NCI-H187 (cell line): Measurements from ENCODE around the gene FECH.
"Not testable (repeated sequence)": the region's sequence is repeated elsewhere in the genome, so short reads cannot be mapped to it uniquely, and the experiment has no call there.

Experiments used
- DNase-seq, 2 experiments: peaks; one replicate each; lab custom pipeline; 2025; lab: John Stamatoyannopoulos, UW

Gene FECH

DNA sequence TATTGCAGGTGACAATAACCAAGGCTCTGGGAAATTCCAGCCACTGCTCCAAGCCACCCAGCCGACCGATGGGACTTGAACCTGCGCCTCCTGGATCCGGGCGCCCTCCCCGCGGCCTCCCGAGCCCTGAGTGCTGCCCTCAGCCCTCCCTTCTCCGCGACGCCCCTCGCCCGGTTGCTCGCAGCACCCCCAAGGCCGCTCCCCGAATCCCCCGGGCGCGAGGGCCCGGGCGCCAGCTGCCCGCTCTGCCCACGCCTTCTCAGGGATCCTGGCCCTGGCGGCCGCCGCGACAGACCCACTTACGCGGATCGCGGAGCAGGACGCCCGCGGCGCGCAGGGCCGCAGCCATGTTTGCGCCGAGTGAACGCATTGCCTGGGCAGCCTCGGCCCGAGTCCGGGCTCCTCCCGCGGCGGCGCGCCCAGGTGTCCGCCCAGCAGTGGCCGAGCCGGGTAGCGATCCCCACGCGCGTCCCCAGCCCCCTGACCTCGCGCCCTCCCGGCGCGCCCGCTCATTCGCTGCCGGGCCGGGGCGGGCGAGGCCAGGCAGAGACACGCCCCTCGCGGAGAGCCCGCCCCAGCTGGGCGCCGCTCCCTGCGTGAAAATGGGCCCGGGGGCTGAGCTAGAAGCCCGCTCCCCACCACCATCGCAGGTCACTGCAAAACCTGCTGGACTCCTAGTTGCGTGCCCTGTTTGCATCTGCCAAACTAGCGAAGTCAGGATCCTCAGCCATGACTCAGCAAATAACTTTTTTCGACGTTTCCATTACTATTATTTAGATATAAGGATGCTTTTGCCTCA is at the start of gene FECH:
Gene FECH, minus strand, starts transcription at position 452 of the 799 bp plus-strand sequence. Its CDS starts 82 bp downstream, at position 370.
- no peak for DNase-seq

DNA sequence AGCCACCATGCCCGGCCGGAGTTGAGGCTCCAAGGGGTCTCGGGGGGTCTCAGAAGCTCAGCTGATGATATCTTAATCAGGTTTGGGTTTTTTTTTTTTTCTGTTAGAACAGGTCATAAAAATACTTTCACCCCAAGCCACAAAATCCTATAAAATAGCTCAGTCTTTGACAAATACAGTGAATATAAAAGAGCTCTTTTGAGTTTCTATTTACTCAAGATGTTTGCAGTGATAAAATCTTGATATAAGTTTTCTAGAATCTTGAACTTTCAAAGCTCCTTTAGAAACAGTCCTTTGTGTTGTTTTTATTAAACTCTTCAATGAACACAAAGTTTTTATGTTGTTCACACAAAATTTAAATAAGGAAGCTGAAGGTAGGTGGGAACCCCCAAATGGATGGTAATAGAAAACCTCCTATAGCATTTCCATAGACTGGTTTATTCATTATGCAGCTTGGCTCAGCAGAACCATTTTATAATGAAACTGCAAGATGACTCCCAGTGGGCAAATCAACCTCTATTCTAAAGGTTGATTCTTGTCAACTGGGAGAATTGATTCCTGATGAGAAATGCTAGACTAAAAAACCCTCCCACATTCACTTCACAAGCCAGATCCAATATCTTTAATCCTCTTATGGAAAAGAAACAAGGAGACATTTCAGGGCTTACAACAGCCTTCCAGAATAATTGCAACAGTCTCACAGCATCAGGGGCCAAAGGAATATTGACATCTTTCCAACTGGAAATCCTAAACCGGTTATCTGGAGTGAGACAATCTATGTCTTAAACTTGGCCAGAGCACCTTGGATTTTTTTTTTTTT is 48.7 kb upstream of the FECH start:
- DNase-seq, result no peak

GRCh38 chr18:57631697-57632096 is 45.2 kb upstream of the FECH start:
- DNase-seq, result no peak

DNA sequence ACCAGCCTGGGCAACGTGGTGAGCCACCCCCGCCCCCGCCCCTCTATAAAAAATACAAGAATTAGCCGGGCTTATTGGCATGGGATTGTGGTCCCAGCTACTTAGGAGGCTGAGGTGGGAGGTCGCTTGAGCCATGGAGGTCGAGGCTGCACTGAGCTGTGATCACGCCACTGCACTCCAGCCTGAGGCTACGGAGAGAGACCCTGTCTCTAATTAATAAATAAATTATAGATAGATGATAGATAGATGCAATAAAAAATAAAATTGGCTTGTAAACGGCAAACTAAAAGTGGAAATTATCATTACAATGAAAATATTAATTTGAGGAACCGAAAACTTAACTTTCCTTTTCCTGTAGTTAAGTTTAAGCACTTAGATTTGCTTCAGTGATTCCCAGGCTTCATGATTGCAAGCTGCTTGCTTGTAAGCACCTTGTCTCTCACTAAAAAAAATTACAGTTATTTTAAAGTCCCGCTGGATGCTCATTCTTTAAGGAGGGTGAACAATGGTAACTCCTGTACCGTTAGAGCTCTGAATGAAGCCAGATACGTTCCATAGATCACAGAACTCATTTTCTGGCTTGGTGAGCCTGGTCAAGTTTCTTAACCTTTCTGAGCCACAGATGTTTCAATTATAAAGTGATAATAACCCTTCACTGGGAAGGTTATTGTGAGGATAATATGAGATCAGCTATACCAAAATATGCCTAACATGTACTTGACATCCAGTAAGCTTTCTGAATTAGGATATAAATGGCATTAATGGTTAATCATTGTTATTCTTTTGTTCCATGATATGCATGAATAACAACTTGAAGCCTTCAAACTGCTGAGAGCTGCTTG is 44.5 kb upstream of the FECH start:
- no peak for DNase-seq

- DNase-seq, result peak; percentile 79 to 90
These were observed 43.7 kb upstream of the FECH start for GRCh38 chr18:57630002-57630753.

DNA sequence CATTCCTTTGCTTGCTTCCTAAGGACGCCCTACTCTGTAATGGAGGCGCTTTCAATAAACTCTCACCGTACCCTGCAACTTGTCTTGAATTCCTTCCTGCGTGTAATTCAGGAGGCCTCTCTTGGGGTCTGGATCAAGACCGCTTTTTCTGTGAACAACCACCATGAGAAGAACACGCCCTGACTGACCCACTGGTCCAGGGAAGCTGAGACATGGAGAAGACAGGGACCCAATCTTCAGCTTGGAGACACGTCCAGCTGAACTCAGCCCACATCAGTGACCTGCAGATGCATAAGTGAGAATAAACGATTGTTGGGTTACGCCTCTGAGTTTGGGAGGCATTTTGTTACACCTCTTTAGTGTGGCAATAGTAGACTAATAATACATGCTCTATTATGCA is 42.9 kb upstream of the FECH start:
- no peak for DNase-seq

DNA sequence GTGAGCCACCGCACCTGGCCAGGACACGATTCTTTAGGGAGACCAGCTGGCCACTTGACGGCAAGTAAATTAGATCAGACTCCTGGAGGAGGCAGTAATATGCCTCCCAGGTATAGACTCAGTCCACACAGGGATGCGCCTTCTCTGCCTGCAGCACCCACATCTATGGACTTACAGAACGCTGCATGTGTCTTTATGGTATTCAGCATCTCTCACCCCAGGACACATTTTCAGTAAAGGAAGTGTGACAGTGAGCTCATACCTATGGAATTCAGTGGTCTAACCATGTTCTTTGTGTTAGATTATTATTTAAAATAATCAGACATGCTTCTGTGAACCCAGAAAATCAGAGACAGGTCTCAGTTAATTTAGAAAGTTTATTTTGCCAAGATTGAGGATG is 41.0 kb upstream of the FECH start:
- no peak for DNase-seq

- no peak for DNase-seq
These were observed 38.5 kb upstream of the FECH start for GRCh38 chr18:57624988-57625387.

- no peak for DNase-seq
These were observed 34.7 kb upstream of the FECH start for GRCh38 chr18:57621246-57621604.

DNA sequence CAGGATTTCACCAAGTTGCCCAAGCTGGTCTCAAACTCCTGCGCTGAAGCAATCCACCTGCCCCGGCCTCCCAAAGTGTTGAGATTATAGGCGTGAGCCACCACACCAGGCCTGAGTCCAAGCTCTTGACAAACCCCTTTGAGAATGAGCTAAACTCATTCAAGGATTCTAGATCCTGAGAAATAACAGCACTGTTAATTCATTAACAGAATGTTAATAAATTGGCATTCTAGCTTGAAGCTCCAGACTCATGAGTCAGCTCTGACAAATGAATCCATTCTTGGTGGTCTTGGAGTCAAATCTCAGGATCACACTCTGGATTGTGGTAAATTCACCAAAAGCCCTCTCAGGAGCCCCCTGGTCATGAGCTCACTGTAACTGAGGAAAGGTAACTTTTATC is 33.4 kb upstream of the FECH start:
- no peak for DNase-seq

DNA sequence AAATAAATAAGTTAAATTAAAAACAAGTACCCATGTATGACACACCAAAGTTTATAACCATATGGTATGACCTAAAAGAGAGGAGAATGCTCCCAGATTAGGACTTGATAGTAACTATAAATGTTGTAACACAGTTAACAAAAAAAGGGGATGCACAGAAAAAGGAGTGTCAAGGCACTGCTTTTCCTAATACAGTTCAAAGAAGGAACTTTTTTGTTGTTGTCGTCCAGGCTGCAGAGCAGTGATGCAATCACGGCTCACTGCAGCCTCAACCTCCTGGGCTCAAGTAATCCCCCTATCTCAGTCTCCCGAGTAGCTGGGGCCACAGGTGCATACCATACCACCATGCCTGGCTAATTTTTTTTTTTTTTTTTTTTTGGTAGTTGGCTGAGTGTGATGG is 32.4 kb upstream of the FECH start:
- DNase-seq, result no peak

- no peak for DNase-seq
These were observed 17.4 kb upstream of the FECH start for GRCh38 chr18:57603871-57604270.

GRCh38 chr18:57595347-57595746 is 8.8 kb upstream of the FECH start:
- DNase-seq, result no peak

DNA sequence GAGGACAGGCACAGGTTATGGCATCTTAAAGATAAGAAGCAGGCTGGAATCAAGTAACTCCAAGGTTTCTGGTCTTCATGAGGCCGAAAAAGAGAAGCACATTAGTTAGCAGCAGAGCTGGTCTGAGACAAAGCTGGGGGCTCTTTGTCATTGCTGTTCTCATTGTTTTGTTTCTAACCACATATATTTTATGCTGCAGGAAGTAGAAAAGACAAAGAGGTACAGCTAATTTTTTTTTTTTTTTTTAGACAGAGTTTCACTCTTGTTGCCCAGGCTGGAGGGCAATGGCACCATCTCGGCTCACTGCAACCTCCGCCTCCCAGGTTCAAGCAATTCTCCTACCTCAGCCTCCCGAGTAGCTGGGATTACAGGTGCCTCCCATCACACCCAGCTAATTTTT is 6.2 kb upstream of the FECH start:
- DNase-seq, result not testable (repeated sequence)

DNA sequence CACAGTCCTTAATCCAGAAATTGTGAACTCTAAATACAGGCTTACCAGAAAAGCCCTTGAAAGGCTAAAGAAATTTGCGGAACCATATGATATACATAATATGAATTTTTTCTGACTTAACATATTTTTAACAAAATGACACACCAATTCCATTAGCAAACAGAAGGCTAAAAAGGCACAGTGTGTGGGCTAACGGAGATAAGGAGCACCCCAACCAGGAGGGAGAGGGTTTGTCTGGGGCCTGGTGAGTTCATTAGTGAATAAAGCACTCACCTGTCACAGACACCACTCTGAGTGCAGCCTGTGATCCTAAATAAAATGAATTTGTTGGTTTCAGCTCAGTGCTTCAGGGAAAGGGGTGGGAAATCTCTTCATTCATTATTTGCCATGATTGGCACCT is 2.7 kb upstream of the FECH start:
- DNase-seq, result no peak

- no peak for DNase-seq
These were observed 678 bp upstream of the FECH start for GRCh38 chr18:57587098-57587661.

- DNase-seq, result no peak
These were observed 649 bp downstream of the FECH start for GRCh38 chr18:57585855-57586250.

DNA sequence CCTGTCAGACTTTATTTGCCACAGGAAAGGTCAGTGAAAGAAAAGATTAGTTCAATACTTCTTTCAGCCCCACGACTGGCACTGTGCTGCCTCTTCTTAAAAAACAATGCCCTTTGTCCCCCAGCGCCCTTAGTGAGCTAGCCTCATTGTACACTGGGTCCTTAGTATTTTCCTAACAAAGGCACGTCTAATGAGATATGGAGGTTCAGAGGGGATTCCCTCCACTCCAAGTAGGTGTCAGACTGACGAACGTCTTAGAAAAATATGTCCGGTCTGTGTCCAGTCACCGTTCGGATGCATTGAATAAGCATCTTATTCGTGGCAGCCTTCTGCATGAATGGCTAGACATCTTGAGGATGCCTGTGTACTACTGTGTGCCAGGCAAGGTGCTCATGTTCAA is 1.1 kb downstream of the FECH start:
- no peak for DNase-seq

DNA sequence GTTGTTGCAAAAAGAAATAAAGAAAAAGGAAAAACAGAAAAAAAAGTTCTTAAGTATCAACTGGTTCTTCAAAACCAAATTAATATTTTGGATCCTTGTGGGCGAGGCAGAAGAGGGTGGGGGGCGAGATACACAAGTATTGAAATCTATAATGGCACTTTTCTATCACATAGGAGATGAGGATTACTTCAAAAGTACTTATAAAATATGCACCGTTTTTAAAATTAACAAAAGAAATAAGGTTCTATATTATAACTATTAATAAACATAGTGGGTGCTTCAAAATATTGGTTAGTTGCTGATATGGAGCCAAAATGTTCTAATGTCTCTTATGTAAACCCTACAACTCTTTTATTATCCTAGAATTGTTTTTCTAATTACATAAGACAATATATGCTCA is 2.1 kb downstream of the FECH start:
- DNase-seq, result no peak

DNA sequence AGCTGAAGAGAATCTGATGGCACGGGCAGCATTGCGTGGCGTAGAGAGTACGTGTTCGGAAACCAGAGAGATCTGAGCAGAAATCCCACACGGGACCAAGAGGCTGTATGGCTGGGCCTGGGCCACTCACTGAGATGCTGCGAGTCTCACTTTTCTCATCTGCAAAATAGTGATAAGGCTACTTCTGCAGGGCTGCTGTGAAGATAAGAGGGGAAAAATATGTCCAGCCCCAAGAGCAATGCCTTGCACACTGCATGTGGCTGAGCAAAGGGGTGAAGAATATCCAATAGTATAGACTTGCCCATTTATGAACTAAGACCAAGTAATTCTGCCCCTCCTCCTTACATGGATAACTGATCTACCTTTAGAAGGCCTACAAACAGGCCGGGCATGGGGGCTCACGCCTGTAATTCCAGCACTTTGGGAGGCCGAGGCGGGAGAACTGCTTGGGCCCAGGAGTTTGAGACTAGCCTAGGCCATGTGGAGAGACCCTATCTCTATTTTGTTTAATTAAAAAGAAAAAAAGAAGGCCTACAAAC is 3.1 kb downstream of the FECH start:
- no peak for DNase-seq

- no peak for DNase-seq
These were observed 5.1 kb downstream of the FECH start for GRCh38 chr18:57581301-57581934.
